ENCODE measurements around the gene ADCY3. TPM values are rescaled to one million over a fixed set of nuclear protein-coding genes. Genes with fewer than 3 reads are reported as not detected.

Gene ADCY3
- total RNA-seq, 1 donor from 2014 or later: 25.3 TPM

DNA sequence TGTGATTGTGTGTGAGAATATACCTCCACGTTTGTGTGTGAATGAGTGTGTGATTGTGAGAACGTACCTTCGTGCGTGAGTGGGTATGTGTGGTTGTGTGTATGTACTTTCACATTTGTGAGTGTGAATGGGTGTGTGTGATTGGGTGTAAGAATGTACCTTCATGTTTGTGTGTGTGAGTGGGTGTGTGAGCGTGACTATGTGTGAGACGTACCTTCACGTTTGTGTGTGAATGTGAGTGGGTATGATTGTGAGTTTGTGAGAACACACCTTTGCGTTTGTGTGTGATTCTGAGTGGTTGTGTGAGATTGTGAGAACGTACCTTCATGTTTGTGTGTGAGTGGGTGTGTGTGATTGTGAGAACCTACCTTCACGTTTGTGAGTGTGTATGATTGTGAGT, 5.8 kb upstream of the ADCY3 start:
- no peak for DNase-seq

DNA sequence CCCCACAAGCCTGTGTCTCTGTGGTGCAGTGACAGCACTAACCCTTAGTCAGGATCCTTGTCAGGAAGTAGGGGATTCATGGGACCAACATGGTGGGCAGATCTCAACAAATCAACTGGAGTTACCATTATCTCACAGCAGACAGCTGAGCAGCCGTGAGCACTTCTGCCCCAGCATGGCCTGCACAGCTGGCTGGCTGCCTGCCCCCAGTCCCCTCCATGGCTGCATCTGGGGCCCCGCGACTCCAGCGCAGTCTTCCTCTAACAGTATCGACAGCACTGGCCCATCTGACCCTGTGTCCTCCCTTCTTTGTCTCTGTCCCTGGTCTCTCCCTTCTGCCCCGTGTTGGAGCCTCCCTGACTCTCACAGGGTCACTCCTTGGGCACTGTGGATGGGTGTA, 4.7 kb upstream of the ADCY3 start:
- DNase-seq: no peak

DNA sequence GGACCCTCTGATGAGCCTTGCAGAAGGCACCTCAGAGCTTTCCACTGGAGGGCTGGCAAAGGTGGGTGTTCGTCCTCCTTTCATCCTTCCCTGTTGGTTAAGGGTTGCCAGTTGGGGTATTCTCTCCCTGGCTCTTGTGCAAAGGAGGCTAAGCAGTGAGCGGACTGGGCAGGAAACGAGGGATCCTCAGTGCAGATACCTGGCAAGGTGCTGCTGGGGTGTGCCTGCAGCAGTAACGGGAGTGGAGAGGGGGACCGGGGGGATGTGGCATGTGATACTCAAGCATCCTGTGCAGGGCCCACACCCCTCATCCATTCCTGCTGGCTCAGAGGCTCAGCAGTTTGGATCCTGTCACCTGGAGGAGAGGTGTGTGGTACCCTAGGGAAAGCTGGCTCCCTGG, 4.2 kb upstream of the ADCY3 start:
- no peak for DNase-seq

GRCh38 chr2:24923106-24923505, 3.1 kb upstream of the ADCY3 start:
- no peak for DNase-seq

- no peak for DNase-seq
These were observed 2.5 kb upstream of the ADCY3 start for GRCh38 chr2:24922556-24922955.

DNA sequence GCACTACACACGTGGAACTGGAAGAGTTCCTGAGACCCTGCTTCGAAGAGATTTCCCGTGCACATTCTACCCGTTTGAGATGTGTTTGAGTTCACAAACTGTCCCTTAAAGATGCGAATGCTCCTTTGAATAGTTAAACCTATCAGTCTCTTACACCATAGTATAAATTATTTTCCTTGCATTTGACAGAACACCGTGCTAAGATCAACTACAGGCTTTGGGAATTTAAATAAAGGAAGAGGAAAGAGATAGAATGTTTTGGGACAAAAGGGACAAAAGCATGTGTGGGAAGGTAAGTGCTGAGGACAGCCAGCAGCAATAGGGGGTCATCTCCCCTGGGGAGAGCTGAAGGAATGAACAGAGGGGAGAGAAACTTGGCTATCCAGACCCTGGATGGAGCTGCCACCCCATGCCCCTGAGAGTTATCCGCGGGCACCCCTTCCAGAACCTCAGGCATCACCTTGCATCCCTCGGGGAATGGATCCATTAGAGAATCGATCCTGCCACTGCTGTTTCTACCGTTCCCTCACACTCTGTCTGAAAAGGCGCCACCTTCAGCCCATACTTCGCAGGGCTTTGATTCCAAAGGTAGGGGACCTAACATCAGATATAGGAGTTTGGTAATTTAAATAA, 888 bp upstream of the ADCY3 start:
- DNase-seq: no peak

- no peak for DNase-seq
These were observed 435 bp downstream of the ADCY3 start for GRCh38 chr2:24919506-24920097.

GRCh38 chr2:24919037-24919505, 966 bp downstream of the ADCY3 start:
- DNase-seq: no peak

GRCh38 chr2:24918326-24919036, 1.6 kb downstream of the ADCY3 start:
- no peak for DNase-seq

GRCh38 chr2:24917731-24918325, 2.2 kb downstream of the ADCY3 start:
- DNase-seq: no peak

DNA sequence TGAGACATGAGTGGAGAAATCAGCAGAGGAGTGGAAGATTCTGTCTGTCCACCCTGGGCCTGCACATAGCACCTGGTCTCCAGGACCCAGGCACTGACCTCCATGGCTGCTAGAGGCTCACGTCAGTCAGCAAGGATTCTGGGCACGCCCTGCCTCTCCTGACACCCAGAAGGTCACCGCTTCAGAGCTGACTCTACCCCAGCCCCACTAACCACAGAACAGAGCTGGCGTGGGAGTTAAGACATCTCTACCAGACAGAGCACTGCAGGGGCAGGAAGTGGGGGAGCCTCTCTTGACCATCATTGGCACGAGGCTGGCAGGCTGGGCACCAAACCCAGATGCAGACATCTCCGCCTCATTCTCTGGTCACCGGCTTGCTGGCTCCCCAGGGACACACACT, 3.0 kb downstream of the ADCY3 start:
- no peak for DNase-seq

- no peak for DNase-seq
These were observed 4.2 kb downstream of the ADCY3 start for GRCh38 chr2:24915796-24916195.

GRCh38 chr2:24915175-24915574, 4.9 kb downstream of the ADCY3 start:
- no peak for DNase-seq

DNA sequence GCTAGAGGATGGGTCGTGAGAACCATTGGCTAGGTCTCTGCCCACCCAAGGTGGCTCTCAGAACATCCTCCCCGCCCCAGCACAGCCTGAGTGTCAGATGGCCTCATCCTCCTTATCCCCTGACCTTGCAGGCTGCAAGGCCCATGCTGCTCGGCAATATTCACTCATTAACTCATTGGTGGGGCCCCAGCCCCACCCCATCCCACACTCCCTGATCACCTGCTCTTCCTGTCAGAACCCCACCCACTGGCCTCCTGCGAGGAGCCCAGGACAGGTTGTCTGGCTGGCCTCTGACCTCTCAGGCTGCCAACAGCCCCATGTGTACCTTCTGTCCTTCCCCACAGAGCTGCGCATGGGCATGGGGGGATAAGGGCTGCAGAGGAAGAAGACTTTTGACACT, 5.3 kb downstream of the ADCY3 start:
- DNase-seq: no peak

DNA sequence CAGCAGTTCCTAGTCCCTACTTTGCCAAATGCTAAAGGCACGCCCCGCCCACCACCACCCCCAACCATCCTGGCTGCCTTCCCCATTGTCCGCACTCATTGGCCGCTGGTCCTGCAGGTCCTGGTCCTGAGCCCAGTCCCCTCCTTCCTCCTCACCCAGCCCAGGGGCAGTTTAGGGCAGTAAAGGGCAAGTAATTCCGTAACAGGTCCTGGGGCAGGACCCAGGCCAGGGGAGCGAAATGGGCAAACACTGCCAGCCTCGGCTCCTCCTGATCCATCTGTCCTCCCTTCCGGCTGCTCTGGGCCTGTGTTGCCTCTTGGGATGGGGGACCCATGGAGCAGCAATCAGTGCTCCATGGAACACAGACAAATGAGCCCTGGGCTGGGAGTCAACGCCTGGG, 6.1 kb downstream of the ADCY3 start:
- DNase-seq: no peak

DNA sequence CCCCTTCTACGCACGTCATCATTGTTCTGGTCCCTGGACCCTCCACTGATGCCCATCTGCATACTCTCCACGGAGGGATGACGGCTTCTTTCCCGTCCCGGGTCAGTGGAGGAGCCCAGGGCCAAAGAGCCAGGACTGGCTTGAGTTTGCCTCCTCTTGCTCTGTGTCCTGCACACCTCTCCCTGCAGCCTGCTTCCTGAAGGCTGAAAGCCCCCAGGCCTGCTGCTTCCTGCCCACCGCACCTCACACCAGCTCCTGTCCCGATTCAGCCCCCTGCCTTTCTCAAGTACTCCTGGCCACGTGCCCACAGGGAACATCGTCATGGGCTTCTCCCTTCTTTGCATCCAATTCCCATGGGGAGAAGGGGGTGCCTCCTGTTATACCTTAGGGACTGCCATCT, 7.1 kb downstream of the ADCY3 start:
- DNase-seq: no peak

DNA sequence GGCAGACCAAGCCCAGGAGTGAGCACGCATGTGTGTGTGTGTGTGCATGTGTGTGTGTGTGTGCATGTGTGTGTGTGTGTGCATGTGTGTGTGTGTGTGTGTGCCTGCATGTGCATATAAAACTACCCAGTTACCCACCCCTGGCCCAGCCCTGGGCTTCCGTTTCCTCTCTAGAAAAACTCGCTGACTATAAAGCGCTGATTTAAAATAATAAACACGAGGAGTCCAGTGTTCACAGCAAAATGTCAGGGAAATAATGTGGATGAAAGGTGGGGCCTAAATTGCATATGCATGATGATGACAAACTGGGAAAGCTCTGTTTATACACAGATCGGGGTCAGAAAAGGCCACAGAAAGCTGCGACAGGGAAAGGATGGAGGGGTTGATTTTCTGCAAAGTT, 7.5 kb downstream of the ADCY3 start:
- no peak for DNase-seq

DNA sequence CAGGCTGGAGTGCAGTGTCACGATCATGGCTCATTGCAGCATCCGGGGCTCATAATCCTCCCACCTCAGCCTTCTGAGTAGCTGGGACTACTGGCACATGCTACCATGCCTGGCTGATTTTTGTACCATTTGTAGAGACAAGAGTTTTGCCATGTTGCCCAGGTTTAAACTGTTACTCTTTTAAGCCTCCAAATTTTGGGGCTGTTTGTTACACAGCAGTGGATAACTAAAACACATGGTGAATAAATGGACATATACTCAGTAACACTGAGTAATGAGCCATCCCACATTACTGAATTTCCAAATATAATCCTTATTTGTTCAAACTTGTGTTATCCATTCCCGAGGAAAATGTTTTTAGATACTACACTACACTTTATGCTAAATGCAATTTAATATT, 9.8 kb downstream of the ADCY3 start:
- DNase-seq: no peak

- peak; percentile 50 for DNase-seq
These were observed 10.4 kb downstream of the ADCY3 start for GRCh38 chr2:24909555-24910177.

DNA sequence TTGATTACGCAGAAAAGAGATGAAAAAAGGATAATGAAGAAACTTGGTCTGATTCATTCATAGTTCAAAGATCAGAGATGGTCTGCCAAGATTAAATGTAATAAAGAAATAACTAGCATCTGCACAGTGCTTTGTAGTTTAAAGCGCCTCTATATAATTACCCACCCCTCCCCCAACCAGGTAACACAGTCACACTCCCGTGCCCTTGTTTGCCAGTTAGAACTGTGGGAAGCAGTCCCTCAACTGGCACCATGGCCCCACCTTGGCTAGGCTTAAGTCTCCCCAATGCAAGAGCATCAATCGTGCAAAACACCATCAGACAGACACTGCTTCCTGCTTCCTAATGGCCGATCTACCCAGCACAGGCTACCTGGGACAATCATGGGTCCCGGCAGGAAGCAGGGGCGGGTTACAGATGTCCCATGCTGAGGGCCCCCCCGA, 11.6 kb downstream of the ADCY3 start:
- no peak for DNase-seq

DNA sequence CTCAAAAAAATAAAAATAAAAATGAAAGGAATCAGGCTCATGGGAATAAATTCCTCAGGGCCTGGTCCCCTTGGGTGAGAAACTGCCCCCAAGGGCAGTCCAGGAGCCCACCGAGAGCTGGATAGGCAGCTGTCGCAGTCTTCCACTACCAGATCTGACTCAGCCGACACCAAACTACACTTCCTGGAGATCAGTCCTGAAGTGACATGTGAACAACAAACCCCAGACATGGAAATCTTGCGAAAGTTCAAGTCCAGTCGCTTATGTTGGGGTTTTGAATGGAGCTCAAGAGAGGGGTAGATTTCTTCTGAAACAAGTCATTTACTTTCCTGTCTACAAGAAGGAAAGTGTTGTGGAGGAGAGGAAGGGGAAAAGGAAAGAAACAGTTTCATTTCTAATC, 12.9 kb downstream of the ADCY3 start:
- DNase-seq: no peak

- DNase-seq: no peak
These were observed 13.6 kb downstream of the ADCY3 start for GRCh38 chr2:24906466-24906865.

Data from skin of body (tissue), 2 donors.